K562 (cell line): ENCODE results near the gene ABCB6. TPM values are rescaled to one million over a fixed set of nuclear protein-coding genes. Genes with fewer than 3 reads are reported as not detected.

Source experiments
- ATAC-seq: fragments of 200-7000 bp; cut with Tn5 transposase; 3 replicates; pipeline ENCODE4 v1.9.1; 2020; ENCODE audit warnings: moderate library complexity
- BruUV-seq: library from RNA; stranded (reverse); fragments of 400-500 nt; replicated peaks from 2 replicates; lab custom pipeline; 2021; lab: Mats Ljungman, UMichigan
- CTCF ChIA-PET: fragments of 300-600 bp; formaldehyde crosslinking; extraction: SDS; loops from one replicate; lab custom pipeline; 2021; ENCODE audit warnings: low intra/inter-chr PET ratio; lab: Yijun Ruan, JAX
- POLR2A ChIA-PET: fragments of 300-600, 350-650 bp; sonication (Branson Sonifier 250); formaldehyde crosslinking; extraction: SDS; loops from one replicate; lab custom pipeline; 2021; ENCODE audit warnings: antibody characterized with exemption, inconsistent platforms; lab: Yijun Ruan, JAX
- DNase-seq, 4 experiments: peaks; one replicate each; pipeline versions ENCODE4 v3.0.0 to v3.0.0-alpha.2; 2011 to 2018; ENCODE audit warnings: low spot score in 3 of 4, mixed read lengths in 3 of 4; ENCODE audit errors: extremely low read depth in 1 of 4
- FAIRE-seq: peaks from 2 replicates; lab custom pipeline; 2011; peaks lifted over from hg19 to GRCh38; lab: Jason Lieb, UNC
- H2AFZ ChIP-seq: 2 replicates; pipeline ENCODE4 v1.6.0; 2011; ENCODE audit warnings: low read depth, low read length, control low read depth, inconsistent platforms
- H3K27ac ChIP-seq: fragments of 200-600 bp; 3 replicates; pipeline ENCODE4 v1.8.0; 2011; ENCODE audit warnings: low read depth, mild to moderate bottlenecking, control low read depth, inconsistent platforms, low read length, moderate library complexity, mixed read lengths; ENCODE audit errors: extremely low read depth
- H3K27me3 ChIP-seq, 2 experiments: fragments of 300-600 bp in 1 of 2; 2 replicates in 1 of 2; 3 replicates in 1 of 2; pipeline versions ENCODE4 v1.6.0 to v1.8.0; 2011; ENCODE audit warnings: inconsistent platforms in 2 of 2, low read length in 2 of 2, mild to moderate bottlenecking in 1 of 2, mixed read lengths in 1 of 2, moderate library complexity in 1 of 2; ENCODE audit not compliant: control insufficient read depth in 2 of 2, insufficient read depth in 2 of 2
- H3K36me3 ChIP-seq: fragments of 300-600 bp; 3 replicates; pipeline ENCODE4 v1.8.0; 2011; ENCODE audit warnings: mild to moderate bottlenecking, low read length, inconsistent platforms; ENCODE audit not compliant: control insufficient read depth, insufficient read depth
- H3K4me1 ChIP-seq, 2 experiments: fragments of 200-600 bp in 1 of 2; replicated peaks in 1 of 2; 2 replicates in 1 of 2; 3 replicates in 1 of 2; pipeline versions ENCODE4 v1.5.1 to v1.8.0; 2011; ENCODE audit warnings: inconsistent platforms in 2 of 2, low read length in 2 of 2, mild to moderate bottlenecking in 1 of 2, mixed read lengths in 1 of 2, moderate library complexity in 1 of 2; ENCODE audit not compliant: control insufficient read depth in 2 of 2, insufficient read depth in 2 of 2
- H3K4me2 ChIP-seq: 2 replicates; pipeline ENCODE4 v1.6.1; 2011; ENCODE audit warnings: low read length, control low read depth, inconsistent platforms, mixed read lengths; ENCODE audit not compliant: insufficient read depth
- H3K4me3 ChIP-seq: fragments of 200-600 bp; sonication (generic), shearing (Covaris generic); 2 replicates; pipeline ENCODE4 v1.5.1; 2016; ENCODE audit warnings: control low read depth, inconsistent platforms
- H3K79me2 ChIP-seq: fragments of 200-600 bp; 3 replicates; pipeline ENCODE4 v1.8.0; 2011; ENCODE audit warnings: low read length, inconsistent platforms; ENCODE audit not compliant: control insufficient read depth, insufficient read depth
- H3K9ac ChIP-seq, 2 experiments: 2 replicates each; pipeline versions ENCODE4 v1.6.0 to v1.6.1; 2011; ENCODE audit warnings: low read depth in 2 of 2, low read length in 2 of 2, control low read depth in 1 of 2, inconsistent platforms in 1 of 2, mild to moderate bottlenecking in 1 of 2, mixed read lengths in 1 of 2; ENCODE audit not compliant: insufficient read depth in 1 of 2
- H3K9me1 ChIP-seq: one replicate; pipeline ENCODE4 v1.6.0; 2011; ENCODE audit warnings: inconsistent platforms, mild to moderate bottlenecking, low read length, moderate library complexity; ENCODE audit not compliant: control insufficient read depth, insufficient read depth
- H3K9me3 ChIP-seq: replicated peaks from 2 replicates; pipeline ENCODE4 v1.5.1; 2011; ENCODE audit warnings: low read depth, low read length, inconsistent platforms; ENCODE audit not compliant: control insufficient read depth, insufficient read depth
- H4K20me1 ChIP-seq: replicated peaks from 2 replicates; pipeline ENCODE4 v1.6.1; 2011; ENCODE audit warnings: low read length, inconsistent platforms, mixed read lengths; ENCODE audit not compliant: control insufficient read depth, insufficient read depth
- HMBOX1 ChIP-seq: sonication (generic); IDR thresholded peaks from 2 replicates; pipeline ENCODE4 v1.6.1; 2016
- ZNF584 ChIP-seq: fragments of 200-800 bp; sonication (Bioruptor generic); IDR thresholded peaks from 2 replicates; pipeline ENCODE4 v1.6.1; 2016; ENCODE audit warnings: low read depth, mild to moderate bottlenecking, missing genetic modification characterization, missing compliant biosample characterization
- WGBS: fragments of 100-300 bp; shearing (Covaris generic); methylation state at CpG from one replicate; pipeline ENCODE4 v1.1.6; 2016; ENCODE audit warnings: low coverage, mixed read lengths; ENCODE audit not compliant: insufficient coverage; ENCODE audit errors: missing lambda C conversion rate; 5-methylcytosine and 5-hydroxymethylcytosine counted together
- in situ Hi-C: fragments of 300-500 bp; cut with MboI; formaldehyde crosslinking; loops from 4 replicates; pipeline ENCODE4 v1.15.0; 2018; ENCODE audit warnings: inconsistent platforms, mixed read lengths
- intact Hi-C: fragments of 100-400 bp; cut with micrococcal nuclease; formaldehyde crosslinking; loops from 2 replicates; pipeline ENCODE4 v1.14.2; 2022
- polyA plus RNA-seq, 8 experiments: library from polyadenylated mRNA; depleted of rRNA in 4 of 8; stranded (reverse) in 5 of 8; unstranded in 3 of 8; fragments of >200 nt; fragmentation: Nextera tagmentation in 2 of 8; fragmentation: Illumina TruSeq in 1 of 8; extraction: Ambion mirVana in 2 of 8; extraction: Trizol in 1 of 8; gene quantifications; 2 replicates each; pipeline versions ENCODE4 v1.2.1 to v1.2.3, GENCODE V29; 2011 to 2014; ENCODE audit warnings: inconsistent platforms in 1 of 8, missing spikeins in 1 of 8
- total RNA-seq, 7 experiments: library from RNA; depleted of rRNA in 6 of 7; stranded (reverse); fragments of >200 nt in 6 of 7; fragmentation: Illumina TruSeq in 2 of 7; extraction: Trizol in 2 of 7; gene quantifications; 2 replicates each; pipeline versions ENCODE4 v1.2.1 to v1.2.3, GENCODE V29; 2011 to 2021; ENCODE audit warnings: low replicate concordance in 1 of 7

Gene ABCB6
- total and polyA plus RNA-seq, 9 of the 15 experiments (the other 6 are each of a cell fraction or from before 2014, with no cell fraction given) = 3.7 to 29.8 (median 16.8) TPM

DNA sequence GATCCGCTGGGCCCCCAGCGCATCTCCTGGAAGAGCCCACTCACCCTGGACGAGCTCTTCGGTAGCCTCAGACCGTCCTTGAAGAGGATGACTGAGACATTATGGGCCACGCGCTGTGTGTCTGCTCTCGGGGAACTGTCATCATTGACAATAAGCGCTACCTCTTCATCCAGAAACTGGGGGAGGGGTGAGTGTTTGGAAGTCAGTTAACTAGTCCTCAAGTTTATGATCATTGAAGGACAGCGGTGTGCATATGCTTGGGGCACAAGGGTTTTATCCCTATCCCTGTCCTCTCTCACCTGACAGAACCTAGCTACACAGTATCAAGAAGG lies 27.1 kb upstream of the ABCB6 start:
- DNase-seq (peak in 2 of 4 experiments; percentile 13 to 21), FAIRE-seq (no peak), ATAC-seq (peak; percentile 13)
- no peaks in the 10 kb centered on the region for H3K9me1 ChIP-seq
- H3K27ac ChIP-seq = peak overlapping the region; percentile 95
- POLR2A ChIA-PET = interaction anchor here (0.6 to 2.2 kb wide), 8 partner anchors 8 to 142 kb away, joined by 3 to 12 read pairs (median 5); partner anchors contain the start of genes ANKZF1, ATG9A, DNPEP and TUBA4A
- H3K36me3 ChIP-seq = peaks cover 43% of the 10 kb centered on the region
- H3K4me3 ChIP-seq = peak overlapping the region; percentile 93
- H2AFZ ChIP-seq = peak overlapping the region; percentile 86
- H3K9ac ChIP-seq = peak overlapping the region; percentile 94 to 99
- WGBS = 0% methylated on average over 5 of the region's 10 CpGs
- TF ChIP-seq ZNF584 (CRISPR knock-in tag) (no peak), HMBOX1 (peak; percentile 69; the same call in 1 of the 2 replicates)
- peak overlapping the region; percentile 92 for H3K4me2 ChIP-seq
- CTCF ChIA-PET = no interaction called here
- H3K4me1 ChIP-seq = peaks cover 21 to 36% of the 10 kb centered on the region in 2 experiments; a peak in 4 of 5 replicates
- intact Hi-C loops (loop anchor here (2.0 kb wide), 1 partner anchor 17 kb away; the partner anchor contains the start of genes ANKZF1 and ATG9A), in situ Hi-C loops (no loop called here)
- 0 out of 2 replicates have a peak, but pooled peaks cover 3% of the 10 kb centered on the region for H4K20me1 ChIP-seq
- no TSS peak for BruUV-seq
- H3K79me2 ChIP-seq = peaks cover 17% of the 10 kb centered on the region
- H3K27me3 ChIP-seq = no peaks in the 10 kb centered on the region
- no peaks in the 10 kb centered on the region for H3K9me3 ChIP-seq
